ENCODE results near the gene CHCHD1. TPM values are rescaled to one million over a fixed set of nuclear protein-coding genes. Genes with fewer than 3 reads are reported as not detected.
A peak's percentile ranks its signal among the peaks of the same experiment; 100 is the strongest.
"Not testable (repeated sequence)": the region's sequence is repeated elsewhere in the genome, so short reads cannot be mapped to it uniquely, and the experiment has no call there.

The CHCHD1 gene
- 30.5 TPM for polyA plus RNA-seq (ENCODE audit: insufficient read length)

GRCh38 chr10:73781879-73782748 is at the start of gene CHCHD1:
Gene CHCHD1 (plus strand): TSS chr10:73782048. CDS start chr10:73782076, 28 bp downstream.
- DNase-seq (ENCODE audit: low read depth), result peak; percentile 72

- DNase-seq (ENCODE audit: low read depth), result no peak
These were observed 49.4 kb upstream of the CHCHD1 start for GRCh38 chr10:73732426-73732825.

GRCh38 chr10:73732931-73733623 is 48.8 kb upstream of the CHCHD1 start:
- no peak for DNase-seq (ENCODE audit: low read depth)

GRCh38 chr10:73734028-73734720 is 47.7 kb upstream of the CHCHD1 start:
- no peak for DNase-seq (ENCODE audit: low read depth)

- no peak for DNase-seq (ENCODE audit: low read depth)
These were observed 47.0 kb upstream of the CHCHD1 start for GRCh38 chr10:73734796-73735305.

- DNase-seq (ENCODE audit: low read depth), result not testable (repeated sequence)
These were observed 41.2 kb upstream of the CHCHD1 start for GRCh38 chr10:73740501-73741254.

GRCh38 chr10:73742454-73742734 is 39.5 kb upstream of the CHCHD1 start:
- DNase-seq (ENCODE audit: low read depth), result no peak

- no peak for DNase-seq (ENCODE audit: low read depth)
These were observed 38.4 kb upstream of the CHCHD1 start for GRCh38 chr10:73743327-73743904.

GRCh38 chr10:73743905-73744663 is 37.8 kb upstream of the CHCHD1 start, which contains the start of gene SEC24C:
Gene SEC24C (plus strand): TSS chr10:73744372. CDS start chr10:73746833, 2,461 bp downstream.
- DNase-seq (ENCODE audit: low read depth), result peak; percentile 93

- peak; percentile 32 for DNase-seq (ENCODE audit: low read depth)
These were observed 37.2 kb upstream of the CHCHD1 start for GRCh38 chr10:73744664-73744975.

GRCh38 chr10:73746721-73747120 is 35.1 kb upstream of the CHCHD1 start:
- DNase-seq (ENCODE audit: low read depth), result no peak

- no peak for DNase-seq (ENCODE audit: low read depth)
These were observed 31.0 kb upstream of the CHCHD1 start for GRCh38 chr10:73750819-73751218.

GRCh38 chr10:73756183-73756582 is 25.7 kb upstream of the CHCHD1 start:
- DNase-seq (ENCODE audit: low read depth), result no peak

- DNase-seq (ENCODE audit: low read depth), result no peak
These were observed 22.9 kb upstream of the CHCHD1 start for GRCh38 chr10:73758704-73759511.

GRCh38 chr10:73759512-73760115 is 22.2 kb upstream of the CHCHD1 start:
- no peak for DNase-seq (ENCODE audit: low read depth)

- no peak for DNase-seq (ENCODE audit: low read depth)
These were observed 20.1 kb upstream of the CHCHD1 start for GRCh38 chr10:73761781-73762180.

- no peak for DNase-seq (ENCODE audit: low read depth)
These were observed 18.9 kb upstream of the CHCHD1 start for GRCh38 chr10:73762915-73763314.

- DNase-seq (ENCODE audit: low read depth), result no peak
These were observed 18.5 kb upstream of the CHCHD1 start for GRCh38 chr10:73763343-73763742.

- no peak for DNase-seq (ENCODE audit: low read depth)
These were observed 16.8 kb upstream of the CHCHD1 start for GRCh38 chr10:73765066-73765465.

All from forelimb muscle (tissue), 1 donor.